ENCODE results near the gene RNASE7.

RNASE7 gene

GRCh38 chr14:21043974-21044618 lies 1.9 kb downstream of the RNASE7 start:
- peak; percentile 16 for DNase-seq

GRCh38 chr14:21047378-21047781 lies 5.2 kb downstream of the RNASE7 start:
- DNase-seq: no peak

GRCh38 chr14:21048638-21049037 lies 6.5 kb downstream of the RNASE7 start:
- no peak for DNase-seq

DNA sequence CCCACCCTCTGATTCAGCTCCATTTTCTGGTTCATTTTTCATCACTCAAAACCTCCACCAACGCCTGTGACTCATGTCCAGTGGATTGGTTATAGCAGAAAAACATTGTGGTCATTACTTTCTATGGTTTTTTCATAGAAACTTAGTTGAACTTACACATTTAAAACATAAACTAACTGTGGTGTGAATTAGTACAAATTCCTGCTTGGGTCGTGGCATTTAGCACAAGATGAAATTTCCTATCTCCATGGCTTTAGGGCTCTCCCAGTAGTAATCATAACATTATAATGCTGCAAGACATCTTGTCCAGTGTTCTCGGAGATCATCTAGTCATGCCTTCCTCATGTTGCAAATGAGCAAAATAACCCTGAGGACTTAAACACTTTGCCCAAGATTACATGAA lies 7.1 kb downstream of the RNASE7 start:
- DNase-seq: no peak

DNA sequence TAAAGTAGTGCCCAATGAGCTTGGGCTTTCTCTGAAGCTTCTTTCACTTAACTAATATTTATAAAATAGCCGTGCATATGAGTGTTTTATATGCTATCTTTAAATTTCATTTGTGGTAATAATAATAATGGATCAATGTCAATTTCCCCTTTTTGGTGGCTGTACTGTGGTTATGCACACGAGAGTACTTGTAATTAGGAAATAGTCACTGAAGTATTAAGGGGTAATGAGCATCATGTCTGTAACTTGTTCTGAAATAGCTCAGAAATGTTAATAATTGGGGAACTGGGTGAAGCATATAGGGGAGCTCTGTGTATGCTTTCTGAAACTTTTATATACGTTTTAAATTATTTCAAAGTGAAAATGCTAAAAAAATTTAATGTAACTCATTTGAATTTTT lies 8.4 kb downstream of the RNASE7 start:
- no peak for DNase-seq

DNA sequence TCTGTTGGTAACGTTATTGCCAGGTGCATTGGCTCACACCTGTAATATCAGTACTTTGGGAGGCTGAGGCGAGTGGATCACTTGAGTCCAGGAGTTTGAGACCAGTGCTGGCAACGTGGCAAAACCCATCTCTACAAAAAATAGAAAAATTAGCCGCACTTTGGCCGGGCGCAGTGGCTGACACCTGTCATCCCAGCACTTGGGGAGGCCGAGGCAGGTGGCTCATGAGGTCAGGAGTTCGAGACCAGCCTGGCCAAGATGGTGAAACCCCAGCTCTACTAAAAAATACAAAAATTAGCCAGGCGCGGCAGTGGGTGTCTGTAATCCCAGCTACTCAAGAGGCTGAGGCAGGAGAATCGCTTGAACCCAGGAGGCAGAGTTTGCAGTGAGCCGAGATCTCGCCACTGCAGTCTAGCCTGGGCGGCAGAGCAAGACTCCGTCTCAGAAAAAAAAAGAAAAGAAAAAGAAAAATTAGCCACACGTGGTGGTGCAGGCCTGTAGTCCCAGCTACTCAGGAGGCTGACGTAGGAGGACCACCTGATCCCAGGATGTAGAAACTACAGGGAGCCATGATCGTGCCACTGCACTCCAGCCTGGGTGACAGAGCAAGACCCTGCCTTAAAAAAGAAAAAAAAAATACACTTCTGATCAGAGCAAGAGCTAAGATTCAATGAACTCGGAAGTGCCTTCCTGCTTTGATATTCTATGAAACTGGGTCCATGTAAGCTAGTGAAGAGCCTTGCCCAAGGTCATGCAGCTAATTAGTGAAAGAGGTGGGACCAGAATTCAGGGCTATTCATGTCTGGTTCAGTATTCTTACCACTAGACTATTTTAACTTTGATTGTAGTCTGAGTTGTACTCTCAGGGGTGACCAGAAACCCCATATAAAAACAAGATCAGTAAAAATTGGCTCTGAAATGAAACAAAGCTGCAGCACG lies 11.3 kb downstream of the RNASE7 start:
- no peak for DNase-seq

GRCh38 chr14:21054123-21054767 lies 12.1 kb downstream of the RNASE7 start:
- DNase-seq: no peak

GRCh38 chr14:21054768-21055145 lies 12.6 kb downstream of the RNASE7 start:
- DNase-seq: no peak

DNA sequence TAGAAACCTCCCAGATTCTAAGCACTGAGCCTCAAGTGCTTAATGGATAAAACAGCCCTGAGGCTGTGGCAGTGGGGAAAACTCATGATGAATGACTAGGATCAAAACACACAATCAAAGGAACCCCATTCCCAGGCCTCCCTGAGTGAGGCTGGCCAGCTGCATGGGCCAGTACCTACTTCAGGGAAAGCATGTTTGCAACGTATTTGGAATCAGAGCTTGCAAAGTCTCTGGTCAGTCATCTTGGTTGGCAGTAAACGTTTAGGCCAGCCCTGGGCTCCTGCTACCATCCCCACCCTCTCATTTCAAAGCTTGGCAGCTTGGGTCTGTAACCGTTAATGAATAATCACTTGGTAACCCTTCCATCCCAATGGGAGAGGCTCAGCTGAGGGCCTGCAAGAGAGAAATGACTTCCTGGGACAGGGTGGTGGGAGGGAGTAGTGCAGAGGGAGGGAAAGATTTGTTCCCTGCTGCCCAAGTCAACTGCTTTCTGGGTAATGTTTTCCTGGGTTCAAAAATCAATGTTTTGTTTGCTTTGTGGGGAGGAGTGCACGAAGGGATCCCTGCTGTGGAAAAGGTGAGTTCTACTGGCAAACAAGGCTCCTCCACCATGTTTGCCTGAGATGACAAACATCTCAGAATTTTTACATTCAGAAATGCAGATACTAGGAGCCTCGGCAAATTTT lies 13.4 kb downstream of the RNASE7 start:
- DNase-seq: no peak

GRCh38 chr14:21056520-21057163 lies 14.5 kb downstream of the RNASE7 start:
- no peak for DNase-seq

GRCh38 chr14:21057803-21058675 lies 15.9 kb downstream of the RNASE7 start, which contains the start of gene RNASE8:
Gene RNASE8 (plus strand): TSS chr14:21057822. CDS start chr14:21057893, 71 bp downstream.
- no peak for DNase-seq

DNA sequence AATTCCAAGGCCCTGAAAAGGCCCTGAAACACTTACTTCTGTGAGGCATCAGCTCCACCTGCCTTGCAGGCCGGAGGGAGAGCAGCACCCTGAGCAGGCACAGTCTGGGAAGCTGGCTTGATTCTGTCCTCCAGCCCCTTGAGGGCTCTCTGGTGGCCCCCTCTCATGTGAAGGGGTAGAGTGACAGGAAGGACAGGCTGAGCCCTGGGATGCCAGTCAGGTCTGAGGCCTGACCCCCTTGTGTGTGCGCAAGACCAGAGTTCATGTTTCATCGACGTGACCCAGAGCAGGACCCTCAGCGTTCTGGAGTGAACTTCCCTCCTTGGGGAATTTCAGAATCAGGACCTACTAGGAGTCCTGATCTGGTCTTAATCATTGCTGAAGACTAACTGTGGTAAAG lies 16.7 kb downstream of the RNASE7 start:
- DNase-seq: no peak

DNA sequence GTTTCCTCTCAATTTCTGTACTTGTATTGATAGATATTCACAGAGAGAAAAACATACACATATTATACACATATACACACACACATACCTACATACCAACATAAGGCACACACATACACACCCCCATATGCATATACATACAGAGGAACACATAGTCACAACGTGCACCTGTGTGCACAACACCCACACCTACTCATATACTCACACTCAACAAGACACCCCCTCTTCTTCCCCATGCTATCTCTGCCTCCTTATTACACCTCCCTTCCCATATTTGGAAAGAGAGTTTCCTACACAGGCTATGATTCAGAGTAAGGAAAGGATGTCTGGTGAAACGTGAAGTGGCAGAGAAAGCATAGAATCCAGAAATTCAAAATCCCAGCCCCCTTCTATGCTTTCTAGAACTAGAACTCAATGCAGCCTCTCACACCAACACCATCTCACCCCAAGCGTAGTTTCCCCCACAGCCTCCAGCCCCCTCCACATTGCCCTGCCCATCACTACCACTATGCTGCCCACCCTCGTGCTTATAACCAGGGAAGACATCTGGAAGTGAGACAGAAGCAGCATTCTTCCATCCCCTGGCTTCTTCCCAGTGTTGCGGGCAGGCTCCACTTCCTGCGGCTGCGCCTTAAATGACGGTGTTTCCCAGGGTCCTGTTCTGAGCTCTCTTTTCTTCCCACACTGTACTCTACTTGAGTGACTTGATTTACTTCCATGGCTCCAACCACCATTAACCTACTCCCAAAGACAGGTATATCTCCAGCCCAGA lies 17.9 kb downstream of the RNASE7 start:
- DNase-seq: no peak

- no peak for DNase-seq
Observed at GRCh38 chr14:21060614-21061346, 18.6 kb downstream of the RNASE7 start.

- no peak for DNase-seq
Observed at GRCh38 chr14:21061347-21061668, 19.1 kb downstream of the RNASE7 start.

GRCh38 chr14:21063479-21063878 lies 21.3 kb downstream of the RNASE7 start:
- no peak for DNase-seq

DNA sequence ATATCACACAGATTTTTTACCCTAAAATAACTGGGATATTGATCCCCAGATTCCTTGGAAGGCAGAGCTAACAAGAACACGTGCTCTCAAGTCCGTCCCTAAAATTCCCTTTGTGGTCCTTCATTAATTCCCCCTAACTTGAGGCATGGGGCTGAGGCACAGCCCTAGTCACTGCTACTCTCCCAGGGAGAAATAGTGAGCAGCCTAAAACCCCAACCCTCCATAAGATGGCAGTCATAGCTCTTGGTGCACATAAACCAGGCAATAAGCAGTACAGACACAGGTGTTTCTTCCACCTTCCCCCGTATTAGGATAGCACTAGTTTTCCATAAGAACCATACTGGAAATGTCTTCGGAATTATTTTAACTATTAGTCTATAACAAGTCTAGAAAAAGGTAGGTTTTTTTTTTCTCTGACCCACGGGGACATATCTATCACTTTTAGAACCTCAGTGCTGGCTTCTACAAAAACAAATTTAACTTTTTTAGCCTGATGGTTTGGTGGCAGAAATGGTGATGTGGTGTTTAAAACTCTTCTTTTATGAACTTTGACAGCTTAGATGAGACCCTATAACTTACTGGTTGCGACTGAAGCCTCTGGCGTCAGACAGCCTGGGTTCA lies 24.8 kb downstream of the RNASE7 start:
- DNase-seq: no peak

GRCh38 chr14:21068521-21069387 lies 26.6 kb downstream of the RNASE7 start:
- peak; percentile 52 for DNase-seq
